ENCODE data around the gene RNF207. TPM values are rescaled to one million over a fixed set of nuclear protein-coding genes. Genes with fewer than 3 reads are reported as not detected.

The RNF207 gene
- total RNA-seq, 1 donor from 2014 or later = 0.86 TPM

DNA sequence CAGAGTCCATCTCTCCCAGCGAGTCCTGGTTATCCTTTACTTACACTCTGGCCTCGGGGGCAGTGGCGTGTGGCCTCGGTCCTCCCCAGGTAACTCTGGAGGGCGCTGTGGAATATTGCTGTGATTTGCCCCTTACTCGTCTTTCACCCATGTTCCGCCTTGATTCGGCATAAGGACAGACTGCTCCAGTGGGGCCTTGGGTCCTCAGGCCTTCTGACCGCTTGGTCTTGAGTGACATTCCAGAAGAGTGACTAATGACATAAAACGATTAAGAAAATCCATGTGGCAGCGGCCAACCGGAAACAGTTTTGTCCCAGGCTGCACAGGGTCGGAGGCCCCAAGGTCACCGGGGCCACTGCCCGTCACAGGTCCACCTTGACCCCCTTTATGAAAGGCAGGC is 18.8 kb downstream of the RNF207 start:
- DNase-seq (ENCODE audit: low read depth) = no peak

GRCh38 chr1:6225651-6226050 is 19.7 kb downstream of the RNF207 start:
- no peak for DNase-seq (ENCODE audit: low read depth)

GRCh38 chr1:6233376-6233775 is 27.5 kb downstream of the RNF207 start:
- DNase-seq (ENCODE audit: low read depth) = peak; percentile 50

GRCh38 chr1:6234502-6235295 is 28.8 kb downstream of the RNF207 start:
- peak; percentile 93 for DNase-seq (ENCODE audit: low read depth)

DNA sequence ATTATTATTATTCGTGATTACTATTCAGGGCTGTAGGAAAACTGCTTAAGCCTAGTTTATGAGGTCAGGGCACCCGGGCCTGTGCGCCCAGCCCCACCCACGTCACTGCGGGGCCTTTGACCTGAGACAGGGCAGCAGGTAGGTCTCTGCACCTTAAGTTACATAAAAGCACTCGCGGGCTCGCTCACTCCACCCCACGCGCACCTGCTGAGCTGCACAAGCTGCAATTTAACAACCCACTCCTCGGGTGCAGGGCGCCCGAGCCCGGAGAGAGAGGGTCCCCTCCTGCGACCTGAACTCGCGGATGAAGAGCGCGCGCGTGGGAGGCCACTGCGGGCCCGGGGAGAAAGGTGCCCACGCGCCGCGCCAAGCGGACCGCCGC is 29.4 kb downstream of the RNF207 start:
- no peak for DNase-seq (ENCODE audit: low read depth)

DNA sequence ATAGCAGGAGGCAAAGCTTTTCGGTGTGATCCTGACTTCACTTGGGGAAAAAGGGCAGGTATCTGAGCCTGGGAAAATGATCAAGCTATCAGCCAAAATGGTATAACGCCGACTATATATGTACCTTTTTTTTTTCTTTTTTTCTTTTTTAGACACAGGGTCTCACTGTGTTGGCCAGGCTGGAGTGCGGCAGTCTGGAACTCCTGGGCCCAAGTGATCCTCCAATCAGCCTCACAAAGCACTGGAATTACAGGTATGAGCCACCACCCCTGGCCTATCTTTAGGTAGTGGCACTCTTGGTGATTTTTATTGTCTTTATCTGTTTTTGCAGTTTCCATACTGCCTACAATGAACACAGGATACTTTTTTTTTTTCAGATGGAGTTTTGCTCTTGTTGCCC is 31.2 kb downstream of the RNF207 start:
- DNase-seq (ENCODE audit: low read depth) = no peak

- DNase-seq (ENCODE audit: low read depth) = no peak
Observed at GRCh38 chr1:6239213-6239752, 33.4 kb downstream of the RNF207 start.

- no peak for DNase-seq (ENCODE audit: low read depth)
Observed at GRCh38 chr1:6239950-6240768, 34.2 kb downstream of the RNF207 start.

GRCh38 chr1:6241107-6241886 is 35.4 kb downstream of the RNF207 start:
- DNase-seq (ENCODE audit: low read depth) = no peak

- DNase-seq (ENCODE audit: low read depth) = no peak
Observed at GRCh38 chr1:6241887-6242740, 36.2 kb downstream of the RNF207 start.

DNA sequence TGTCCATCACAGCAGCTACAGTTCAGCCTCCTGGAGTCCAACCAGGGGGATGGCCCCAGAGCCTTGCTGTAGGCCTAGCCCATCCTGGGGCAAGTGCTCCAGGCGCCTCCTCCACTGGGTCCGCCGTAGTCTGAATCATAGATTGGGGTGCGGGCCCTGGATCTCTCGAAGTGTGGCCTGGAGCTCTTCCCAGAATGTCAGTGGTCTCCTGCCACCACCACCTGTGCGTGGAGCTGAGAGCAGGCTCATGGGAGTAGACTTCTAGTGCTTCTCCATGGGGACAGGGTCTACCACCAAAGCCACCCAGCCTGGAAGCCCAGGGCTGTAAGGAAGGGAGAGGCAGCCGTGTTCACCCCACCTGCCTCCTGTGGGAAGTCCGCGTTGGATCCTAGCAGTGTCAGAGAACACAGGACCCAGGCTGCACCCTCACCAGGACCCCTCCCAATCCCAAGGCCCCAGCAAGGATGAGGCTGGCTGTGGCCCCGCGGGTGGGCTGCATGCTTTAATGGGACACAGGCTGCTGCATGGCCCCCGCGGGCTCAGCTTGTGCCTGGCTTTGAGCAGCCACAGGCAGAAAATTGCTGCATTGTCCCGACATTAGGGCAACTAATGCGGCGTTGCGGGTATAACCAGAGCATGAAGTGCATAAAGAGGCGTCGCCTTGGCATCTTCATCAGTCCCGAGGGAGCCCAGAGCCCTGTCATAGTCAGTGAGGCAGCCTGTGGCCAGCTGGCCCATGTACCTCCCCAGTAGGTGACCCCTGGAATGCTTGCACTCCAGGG is 37.3 kb downstream of the RNF207 start:
- DNase-seq (ENCODE audit: low read depth) = no peak

- DNase-seq (ENCODE audit: low read depth) = no peak
Observed at GRCh38 chr1:6243993-6244392, 38.1 kb downstream of the RNF207 start, which contains the start of gene HES3. TSS of gene HES3 (plus strand) at chr1:6244179. CDS start at chr1:6244366, 187 bp downstream.

DNA sequence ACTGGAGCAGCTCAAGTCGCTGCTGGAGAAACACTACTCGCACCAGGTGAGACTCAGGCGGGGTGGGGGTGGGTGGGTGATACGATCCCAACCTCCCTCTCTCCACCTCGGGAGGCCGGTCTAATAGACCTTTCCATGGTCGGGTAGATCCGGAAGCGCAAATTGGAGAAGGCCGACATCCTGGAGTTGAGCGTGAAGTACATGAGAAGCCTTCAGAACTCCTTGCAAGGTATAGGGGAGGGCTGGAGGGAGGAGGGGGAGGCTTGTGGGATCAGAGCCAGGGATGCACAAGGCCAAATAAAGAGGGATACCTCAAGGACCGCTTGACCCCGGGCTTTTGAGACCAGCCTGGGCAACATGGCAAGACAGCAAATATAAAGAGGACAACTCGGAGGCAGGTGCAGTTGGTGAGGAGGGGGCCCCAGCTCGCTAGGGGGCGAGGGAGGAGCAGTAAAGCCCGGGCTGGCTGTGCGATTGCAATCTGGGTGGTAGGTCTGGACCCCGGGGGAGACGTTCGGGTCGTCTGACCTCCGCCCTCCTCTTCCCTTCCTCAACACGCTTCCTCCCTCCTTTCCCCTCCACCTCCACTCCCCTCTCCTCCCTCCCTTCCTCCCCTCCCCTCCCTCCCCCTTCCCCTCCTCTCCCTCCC is 38.6 kb downstream of the RNF207 start:
- no peak for DNase-seq (ENCODE audit: low read depth)

- DNase-seq (ENCODE audit: low read depth) = peak; percentile 88
Observed at GRCh38 chr1:6245086-6245868, 39.4 kb downstream of the RNF207 start.

DNA sequence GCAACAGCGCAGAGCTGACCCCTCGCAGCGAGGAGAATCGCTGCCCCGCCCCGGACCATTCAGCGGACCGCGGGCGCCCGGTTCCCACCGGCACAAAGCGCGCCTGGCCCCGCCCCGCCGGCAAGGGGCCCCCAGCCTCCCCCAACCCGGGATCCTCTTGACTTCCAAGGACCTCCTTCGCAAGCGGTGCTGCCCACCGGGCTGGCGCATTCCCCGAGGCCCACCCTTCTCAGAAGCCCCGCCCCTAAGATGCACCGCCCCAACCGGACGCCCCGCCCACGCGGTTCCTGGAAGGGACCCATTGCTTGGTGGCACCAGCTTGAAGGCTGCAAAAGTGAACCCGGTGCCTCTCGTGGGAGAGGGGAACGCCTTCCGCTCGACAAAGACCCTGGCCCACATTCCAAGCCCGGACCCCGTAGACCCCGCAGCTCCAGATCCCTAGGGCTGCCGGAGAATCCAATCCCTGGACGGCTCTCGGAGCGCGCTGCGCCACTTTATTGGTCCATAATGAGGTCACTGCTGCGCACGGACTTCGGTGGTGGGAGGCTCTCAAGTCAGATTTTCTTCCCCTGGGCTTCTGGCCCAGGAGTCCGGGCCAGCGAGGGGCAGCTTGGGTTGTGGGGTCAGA is 40.1 kb downstream of the RNF207 start:
- DNase-seq (ENCODE audit: low read depth) = peak; percentile 75

- DNase-seq (ENCODE audit: low read depth) = peak; percentile 89
Observed at GRCh38 chr1:6246497-6247467, 40.9 kb downstream of the RNF207 start.

- DNase-seq (ENCODE audit: low read depth) = no peak
Observed at GRCh38 chr1:6247651-6248050, 41.7 kb downstream of the RNF207 start.
